ENCODE data around the gene ZMPSTE24. TPM values are rescaled to one million over a fixed set of nuclear protein-coding genes. Genes with fewer than 3 reads are reported as not detected.
A peak's percentile ranks its signal among the peaks of the same experiment; 100 is the strongest.
"Not testable (repeated sequence)": the region's sequence is repeated elsewhere in the genome, so short reads cannot be mapped to it uniquely, and the experiment has no call there.

The ZMPSTE24 gene
- polyA plus RNA-seq, 3 donors: 57.5 to 60.3 (median 58.0) TPM

- DNase-seq (ENCODE audit: low read depth in 3 of 3, low spot score in 2 of 3): peak in 2 of 3 donors; percentile 31 to 53
These were observed 58.0 kb downstream of the ZMPSTE24 start for GRCh38 chr1:40315795-40316594.

DNA sequence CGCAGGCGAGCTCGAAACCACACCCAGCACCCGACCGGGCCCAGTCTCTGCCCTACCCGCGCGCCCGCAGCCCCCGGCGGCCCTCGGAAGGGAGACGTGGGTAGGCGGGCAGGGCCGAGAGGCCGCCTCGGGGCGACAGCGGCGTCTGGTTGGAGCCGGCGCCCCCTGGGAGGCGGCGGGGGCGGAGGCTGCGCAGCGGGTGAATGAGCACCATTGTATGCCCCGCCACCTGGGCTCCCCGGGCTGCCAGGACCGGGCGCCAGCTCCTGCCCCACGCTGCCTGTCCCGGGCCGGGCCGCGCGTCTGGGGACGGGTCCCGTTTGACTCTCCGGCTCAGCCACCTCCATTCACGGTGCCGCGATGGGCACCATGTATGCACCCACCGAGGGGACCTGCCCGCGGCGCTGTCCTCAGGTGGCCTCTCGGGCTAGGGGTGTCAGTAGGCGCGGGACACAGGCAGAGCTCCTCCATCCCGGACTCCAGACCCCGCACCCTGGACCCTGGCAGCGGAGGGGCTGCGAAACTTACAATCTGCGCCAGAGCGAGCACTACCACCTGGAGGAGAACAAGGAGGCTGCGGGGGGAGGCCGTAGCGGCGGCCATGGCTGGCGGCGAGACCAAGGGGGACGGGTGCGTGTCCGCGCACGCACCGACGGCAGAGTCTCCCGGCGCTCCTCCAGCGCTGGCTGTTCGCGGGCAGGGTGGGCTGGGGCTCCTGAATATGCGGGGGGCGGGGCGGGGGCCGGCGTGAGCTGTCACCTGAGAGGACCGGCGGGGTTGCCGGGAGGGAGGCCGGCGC is 58.8 kb downstream of the ZMPSTE24 start, which contains the start of gene COL9A2:
TSS of gene COL9A2 (minus strand) at position 692 of the 799 bp plus-strand sequence. CDS start at position 603, 89 bp downstream.
- peak in 1 of 3 donors; percentile 39 for DNase-seq (ENCODE audit: low read depth in 3 of 3, low spot score in 2 of 3)

GRCh38 chr1:40317394-40318074 is 59.5 kb downstream of the ZMPSTE24 start:
- DNase-seq (ENCODE audit: low read depth in 3 of 3, low spot score in 2 of 3): no peak

DNA sequence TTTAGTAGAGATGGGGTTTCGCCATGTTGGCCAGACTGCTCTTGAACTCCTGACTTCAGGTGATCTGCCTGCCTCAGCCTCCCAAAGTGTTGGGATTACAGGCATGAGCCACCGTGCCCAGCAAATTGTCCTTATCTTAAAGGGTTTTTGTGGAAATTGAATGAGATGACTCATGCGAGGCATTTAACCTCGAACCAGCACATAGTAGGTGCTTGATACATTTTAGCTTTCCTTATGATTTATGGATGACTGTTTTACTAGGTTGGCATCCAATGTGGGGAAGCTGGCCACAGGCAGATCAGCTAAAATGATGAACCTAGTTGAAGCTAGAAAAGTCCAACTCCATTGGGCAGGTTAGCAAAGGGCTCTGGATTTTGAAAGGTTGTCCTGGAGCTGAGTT is 60.4 kb downstream of the ZMPSTE24 start:
- no peak for DNase-seq (ENCODE audit: low read depth in 3 of 3, low spot score in 2 of 3)

DNA sequence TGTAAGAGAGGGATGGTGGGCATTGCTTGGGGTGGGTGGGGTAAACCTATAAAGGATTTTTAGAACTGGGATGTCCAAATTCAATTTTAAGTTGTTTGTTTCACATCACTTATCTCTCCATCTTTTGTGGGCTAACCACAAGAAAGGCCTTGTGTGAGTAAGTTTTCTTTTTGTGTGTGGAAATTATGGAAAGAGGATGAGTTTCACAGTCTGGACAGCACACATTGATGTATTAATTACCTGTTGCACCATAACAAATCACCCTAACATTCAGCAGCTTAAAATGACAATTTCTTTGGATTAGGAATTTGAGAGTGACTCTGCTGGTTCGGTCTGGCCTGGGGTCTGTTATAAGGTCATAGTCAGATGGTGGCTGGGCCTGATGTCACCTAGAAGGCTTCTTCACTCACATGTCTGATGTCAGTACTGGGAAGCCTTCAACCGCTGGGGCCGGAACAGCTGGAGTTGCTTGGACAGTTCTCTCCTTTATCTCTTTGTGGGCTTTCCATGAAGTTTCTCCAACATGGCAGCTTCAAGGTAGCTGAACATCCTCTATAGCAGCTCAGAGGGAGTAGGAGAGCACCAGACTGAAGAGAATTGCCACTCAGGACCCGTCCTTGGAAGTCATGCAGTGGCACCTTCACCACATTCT is 61.1 kb downstream of the ZMPSTE24 start:
- no peak for DNase-seq (ENCODE audit: low read depth in 3 of 3, low spot score in 2 of 3)

- not testable (repeated sequence) for DNase-seq (ENCODE audit: low read depth in 3 of 3, low spot score in 2 of 3)
These were observed 73.4 kb downstream of the ZMPSTE24 start for GRCh38 chr1:40331403-40331802.

- no peak for DNase-seq (ENCODE audit: low read depth in 3 of 3, low spot score in 2 of 3)
These were observed 74.7 kb downstream of the ZMPSTE24 start for GRCh38 chr1:40332695-40333094.

GRCh38 chr1:40337443-40337842 is 79.4 kb downstream of the ZMPSTE24 start:
- DNase-seq (ENCODE audit: low read depth in 3 of 3, low spot score in 2 of 3): no peak

DNA sequence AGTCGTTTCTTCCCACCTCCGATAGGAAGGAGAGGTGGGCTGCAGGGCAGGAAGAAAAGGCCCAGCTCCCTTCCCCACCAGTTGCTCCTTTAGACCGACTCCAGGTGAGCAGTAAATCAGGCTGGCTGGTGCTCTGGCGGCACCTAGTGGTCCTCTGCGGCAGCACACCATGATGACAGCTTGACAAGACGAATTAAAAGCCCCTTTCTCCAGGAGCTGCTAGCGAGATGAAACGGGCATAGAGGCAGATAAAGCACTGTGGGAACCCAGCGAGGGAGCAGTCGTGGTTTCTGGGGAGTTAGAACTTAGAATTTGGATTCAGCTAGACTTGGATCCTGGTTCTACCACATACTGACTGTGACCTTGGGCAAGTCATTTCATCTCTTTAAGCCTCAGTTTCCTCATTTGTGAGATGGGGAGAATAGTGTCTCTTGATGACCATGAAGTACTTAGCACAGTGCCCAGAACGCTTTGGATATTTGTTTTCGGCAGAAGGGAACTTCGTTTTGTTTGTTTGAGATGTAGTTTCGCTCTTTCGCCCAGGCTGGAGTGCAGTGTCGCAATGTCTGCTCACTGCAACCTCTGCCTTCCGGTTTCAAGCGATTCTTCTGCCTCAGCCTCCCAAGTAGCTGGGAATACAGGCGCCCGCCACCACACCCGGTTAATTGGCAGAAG is 80.8 kb downstream of the ZMPSTE24 start:
- DNase-seq (ENCODE audit: low read depth in 3 of 3, low spot score in 2 of 3): peak in 2 of 3 donors; percentile 61 to 64

DNA sequence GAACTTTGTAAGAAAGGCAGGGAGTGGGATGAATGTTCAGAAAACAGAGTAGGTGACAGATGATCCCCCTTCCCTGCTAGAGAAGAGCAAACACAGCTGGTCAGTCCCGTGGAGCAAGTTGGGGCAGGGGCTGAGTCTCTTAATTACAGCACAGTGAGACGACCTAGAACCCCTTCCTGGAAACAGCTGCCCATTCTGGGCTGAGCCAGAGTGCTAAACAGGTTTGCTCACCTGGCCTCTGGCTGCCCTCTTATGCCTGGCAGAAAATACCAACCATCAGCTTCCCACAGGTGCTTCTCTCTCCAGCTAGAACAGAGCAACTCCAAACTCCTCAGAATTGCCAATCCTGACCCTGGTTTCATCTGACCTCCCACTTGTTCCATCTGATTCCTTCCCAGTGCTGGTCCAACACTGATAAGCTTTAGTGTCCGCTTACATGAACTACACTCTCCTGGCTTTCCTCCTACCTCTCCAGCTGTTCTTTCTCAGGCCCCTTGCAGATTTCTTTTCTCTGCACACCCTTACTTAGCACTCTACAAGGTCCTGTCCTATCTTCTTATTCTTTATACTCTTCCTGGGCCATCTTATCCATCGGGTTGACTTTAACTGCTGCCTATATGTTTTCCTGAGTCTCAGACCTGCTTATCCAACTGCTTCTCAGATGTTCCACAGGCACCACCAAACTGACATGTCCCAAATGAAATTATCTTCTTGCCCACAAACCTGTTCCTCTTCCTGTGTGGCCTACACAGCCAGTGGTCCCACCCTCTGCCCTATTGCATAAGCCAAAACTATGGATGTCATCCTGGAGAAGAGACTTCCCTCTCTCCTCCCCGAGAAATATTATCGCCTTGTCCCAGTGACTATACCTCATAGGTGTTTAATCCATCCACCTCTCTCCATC is 81.6 kb downstream of the ZMPSTE24 start:
- no peak for DNase-seq (ENCODE audit: low read depth in 3 of 3, low spot score in 2 of 3)

- DNase-seq (ENCODE audit: low read depth in 3 of 3, low spot score in 2 of 3): no peak
These were observed 83.7 kb downstream of the ZMPSTE24 start for GRCh38 chr1:40341491-40342380.

DNA sequence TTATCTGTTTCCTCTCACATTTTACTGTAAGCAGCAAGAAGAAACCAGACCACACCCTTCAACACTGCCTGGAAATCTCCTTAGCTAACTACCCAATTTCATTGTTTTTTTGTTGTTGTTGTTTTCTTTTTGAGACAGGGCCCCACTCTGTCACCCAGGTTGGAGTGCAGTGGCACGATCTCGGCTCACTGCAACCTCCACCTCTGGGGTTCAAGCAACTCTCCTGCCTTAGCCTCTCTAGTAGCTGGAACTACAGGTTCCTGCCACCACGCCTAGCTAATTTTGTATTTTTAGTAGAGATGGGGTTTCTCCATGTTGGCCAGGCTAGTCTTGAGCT is 84.3 kb downstream of the ZMPSTE24 start:
- DNase-seq (ENCODE audit: low read depth in 3 of 3, low spot score in 2 of 3): not testable (repeated sequence)

Other genes with a start within 250 kb of the ZMPSTE24 start
- 100 to 1,000 TPM; 202 to 217 (median 212) TPM for gene CAP1, start 217.5 kb upstream of the ZMPSTE24 start, polyA plus RNA-seq (ENCODE audit: insufficient read length in 3 of 3)
- 100 to 1,000 TPM; 111 to 144 (median 121) TPM for gene PPT1, start 161.0 kb upstream of the ZMPSTE24 start, polyA plus RNA-seq (ENCODE audit: insufficient read length in 3 of 3)
- gene RLF, start 96.8 kb upstream of the ZMPSTE24 start, polyA plus RNA-seq (ENCODE audit: insufficient read length in 3 of 3): 10 to 100 TPM; 24.3 to 25.4 (median 24.6) TPM
- gene TMCO2, start 10.3 kb upstream of the ZMPSTE24 start, polyA plus RNA-seq (ENCODE audit: insufficient read length in 3 of 3): not detected
- gene COL9A2, start 59.0 kb downstream of the ZMPSTE24 start, polyA plus RNA-seq (ENCODE audit: insufficient read length in 3 of 3): 10 to 100 TPM; 17.2 to 20.0 (median 19.0) TPM
- gene SMAP2, start 115.5 kb downstream of the ZMPSTE24 start, polyA plus RNA-seq (ENCODE audit: insufficient read length in 3 of 3): 10 to 100 TPM; 22.6 to 26.7 (median 23.8) TPM
- gene ZFP69B, start 192.2 kb downstream of the ZMPSTE24 start, polyA plus RNA-seq (ENCODE audit: insufficient read length in 3 of 3): 1 to 10 TPM; 5.3 to 6.8 (median 5.5) TPM
- gene ZFP69, start 219.1 kb downstream of the ZMPSTE24 start, polyA plus RNA-seq (ENCODE audit: insufficient read length in 3 of 3): 1 to 10 TPM; 6.5 to 9.4 (median 7.2) TPM

Measured in right renal cortex interstitium (tissue), 3 donors.